ENCODE measurements around the gene RETNLB.

The RETNLB gene, protein sequence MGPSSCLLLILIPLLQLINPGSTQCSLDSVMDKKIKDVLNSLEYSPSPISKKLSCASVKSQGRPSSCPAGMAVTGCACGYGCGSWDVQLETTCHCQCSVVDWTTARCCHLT

DNA sequence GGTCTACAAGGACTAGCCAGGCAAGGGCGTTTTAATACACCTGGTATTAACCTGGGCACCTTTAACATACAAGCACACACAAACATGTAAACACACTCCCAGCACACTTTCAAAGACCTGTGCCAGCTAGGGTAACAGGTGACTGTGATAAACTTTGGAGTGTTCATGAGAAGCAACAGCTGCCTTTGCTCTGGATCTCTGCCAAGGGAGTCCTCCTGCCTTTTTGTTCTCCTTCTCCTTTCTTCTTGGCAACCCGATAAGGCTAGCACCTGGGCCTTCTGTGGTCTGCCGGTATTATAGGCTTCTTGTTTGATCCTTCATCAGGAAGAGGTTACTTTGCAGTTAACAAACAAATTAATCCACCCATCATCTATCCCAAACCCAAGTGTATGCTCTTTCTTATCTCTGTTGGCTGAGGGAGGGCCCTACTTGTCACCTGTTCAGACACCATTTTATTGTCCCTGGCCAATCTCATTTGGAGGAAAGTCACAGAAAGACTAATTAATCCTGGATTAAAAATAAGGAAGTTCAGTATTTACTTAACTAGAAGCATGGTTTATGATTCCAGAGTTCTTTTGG, at the start of gene RETNLB:
Gene RETNLB, minus strand, starts transcription at position 7 of the 579 bp plus-strand sequence. CDS start 225 bp downstream, outside the sequence.
- DNase-seq, result no peak

DNA sequence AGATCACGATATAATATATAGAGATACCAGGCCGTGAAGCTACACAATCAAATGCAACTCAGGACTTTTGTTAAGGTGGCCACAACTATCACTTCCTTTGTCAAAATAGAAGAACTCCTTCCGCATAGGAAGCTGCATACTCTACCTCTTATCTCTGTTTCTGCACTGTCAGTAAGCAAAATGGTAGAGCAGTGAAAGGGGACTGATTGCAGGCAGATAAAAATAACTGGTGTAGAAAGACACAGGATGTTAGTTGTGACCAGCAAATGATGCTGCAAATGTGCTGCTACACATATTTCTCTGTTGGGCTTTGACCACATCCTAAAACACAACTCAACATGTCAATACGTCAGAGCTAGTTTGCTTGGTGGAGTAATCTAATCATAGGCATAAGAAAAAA, 49.1 kb upstream of the RETNLB start:
- DNase-seq, result no peak

DNA sequence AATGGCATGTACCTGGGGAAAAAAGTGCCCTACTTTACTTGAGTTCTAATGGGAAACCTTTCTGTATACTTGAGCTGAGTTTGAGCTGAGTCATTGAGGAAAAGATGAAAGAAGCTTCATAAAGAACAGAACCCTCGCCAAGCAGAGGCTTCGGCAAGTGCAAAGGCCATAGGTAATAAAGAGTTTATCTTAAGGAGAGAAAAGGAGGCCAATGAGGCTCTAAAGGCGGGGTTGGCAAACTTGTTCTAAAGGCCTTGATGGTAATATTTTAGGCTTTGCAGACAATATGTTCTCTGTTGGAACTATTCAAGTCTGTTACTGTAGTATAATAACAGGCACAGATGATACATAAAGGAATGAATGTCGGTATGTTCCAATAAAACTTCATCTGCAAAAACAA, 47.8 kb upstream of the RETNLB start:
- DNase-seq, result no peak

DNA sequence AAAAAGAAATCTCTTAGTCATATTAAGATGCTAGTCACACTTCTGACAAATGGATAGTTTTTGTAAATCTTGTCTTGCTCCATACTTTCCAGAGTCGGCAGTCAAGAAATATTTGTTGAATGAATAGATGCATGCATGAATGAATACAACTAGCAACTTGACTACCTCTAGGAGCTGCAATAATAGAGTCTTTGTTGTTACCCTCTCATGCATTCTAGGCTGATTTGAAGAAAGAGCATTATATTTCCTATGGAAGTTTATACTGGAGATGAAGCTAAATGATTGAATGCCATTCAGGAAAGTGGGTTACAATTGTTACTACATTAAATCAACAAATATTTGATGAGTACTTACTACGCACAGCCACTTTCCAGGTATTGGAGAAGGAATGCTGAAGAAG, 47.2 kb upstream of the RETNLB start:
- DNase-seq, result no peak

DNA sequence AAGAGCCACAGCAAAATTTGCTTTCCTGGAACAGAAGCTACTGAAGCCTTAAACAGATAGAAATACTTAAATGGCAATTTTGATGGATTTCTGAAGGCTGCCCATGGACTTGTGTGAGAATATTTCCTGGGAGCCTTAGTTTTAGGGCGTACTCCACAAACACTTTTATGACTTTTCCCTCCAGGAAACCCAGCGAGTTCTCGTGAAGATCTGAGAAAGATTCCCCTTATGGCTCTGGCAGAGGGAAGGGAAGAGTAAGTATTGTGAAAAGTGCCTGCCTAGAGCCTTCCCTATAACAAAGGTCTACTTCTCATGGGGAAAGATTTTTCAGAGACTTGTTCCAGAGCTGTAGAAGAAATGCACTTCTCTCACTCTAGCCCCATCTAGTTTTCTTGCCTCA, 34.3 kb upstream of the RETNLB start:
- DNase-seq, result no peak

DNA sequence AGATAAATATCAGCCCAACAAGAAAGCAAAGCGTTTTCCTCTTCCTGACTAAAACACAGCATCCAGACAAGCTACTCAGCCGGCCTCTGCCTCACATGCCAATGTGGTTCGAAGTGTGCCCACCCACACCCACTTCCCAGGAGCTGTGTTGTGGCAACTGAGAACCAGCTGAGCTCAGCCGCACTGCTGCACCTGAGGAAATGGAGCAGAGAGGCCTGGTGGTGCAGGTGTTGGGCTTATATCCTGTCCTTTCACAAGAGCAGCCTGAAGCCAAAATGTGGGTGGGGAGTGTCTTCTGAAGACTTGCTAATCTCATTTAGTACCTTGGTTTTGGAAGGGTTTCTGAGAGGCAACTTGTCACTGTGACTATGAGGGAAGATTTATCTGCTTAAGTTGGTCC, 23.0 kb upstream of the RETNLB start:
- peak in 10 of 58 donors; percentile 0 to 37 (median 3) for DNase-seq

DNA sequence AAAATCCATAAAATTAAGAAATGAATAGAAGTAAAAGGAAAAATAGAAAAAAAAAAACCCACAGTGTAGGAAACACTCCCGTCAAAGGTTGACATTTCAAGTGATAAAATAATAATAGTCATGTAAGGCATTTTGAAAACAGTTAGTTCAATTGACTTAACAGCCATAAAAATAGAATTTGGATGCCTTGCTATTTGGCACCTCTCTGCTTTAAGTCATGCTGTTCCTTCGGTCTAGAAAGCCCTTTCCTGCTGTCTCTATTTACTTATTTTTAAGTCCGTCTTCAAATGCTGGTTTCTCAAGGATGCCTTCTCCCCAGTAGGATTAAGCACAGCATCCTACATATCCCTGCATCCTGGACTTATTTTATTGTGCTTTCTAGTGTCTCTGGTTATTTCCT, 22.3 kb upstream of the RETNLB start:
- no peak for DNase-seq

DNA sequence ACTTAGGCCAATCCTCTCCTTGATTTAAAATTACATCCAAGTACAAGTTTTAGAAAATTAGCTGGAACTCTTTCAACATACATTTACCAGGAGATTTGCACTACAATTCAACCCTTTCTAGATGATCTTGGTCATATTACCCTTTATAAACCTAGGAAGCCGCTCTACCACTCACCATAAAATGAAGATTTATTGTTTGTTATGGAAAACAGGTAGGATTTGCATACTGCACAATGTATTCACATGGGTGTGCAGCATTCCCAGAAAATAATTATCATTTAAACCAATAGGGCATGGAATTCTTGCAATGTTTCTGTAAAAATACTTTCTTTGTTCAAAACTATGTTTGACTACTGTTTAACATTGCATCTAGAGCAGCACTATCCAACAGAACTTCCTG, 18.4 kb upstream of the RETNLB start:
- no peak for DNase-seq

DNA sequence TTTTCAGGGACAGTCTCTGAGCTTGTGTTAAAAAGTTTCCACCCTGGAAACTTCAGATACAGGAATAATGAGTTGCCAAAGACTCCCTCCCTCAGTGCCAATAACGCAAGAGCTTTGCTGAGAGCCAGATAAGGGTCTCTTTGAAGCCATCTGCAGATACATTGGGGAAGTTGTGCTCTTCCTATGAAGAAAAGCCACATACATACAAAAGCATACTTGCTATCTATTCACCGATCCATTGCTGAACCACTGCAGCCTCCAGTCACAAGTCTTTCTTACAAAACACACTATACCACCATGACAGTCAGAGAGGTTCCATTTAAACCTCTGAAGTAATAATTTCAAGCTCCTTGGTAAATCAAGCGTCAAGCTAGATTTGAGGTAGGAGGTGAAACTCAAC, 10.0 kb upstream of the RETNLB start:
- no peak for DNase-seq

DNA sequence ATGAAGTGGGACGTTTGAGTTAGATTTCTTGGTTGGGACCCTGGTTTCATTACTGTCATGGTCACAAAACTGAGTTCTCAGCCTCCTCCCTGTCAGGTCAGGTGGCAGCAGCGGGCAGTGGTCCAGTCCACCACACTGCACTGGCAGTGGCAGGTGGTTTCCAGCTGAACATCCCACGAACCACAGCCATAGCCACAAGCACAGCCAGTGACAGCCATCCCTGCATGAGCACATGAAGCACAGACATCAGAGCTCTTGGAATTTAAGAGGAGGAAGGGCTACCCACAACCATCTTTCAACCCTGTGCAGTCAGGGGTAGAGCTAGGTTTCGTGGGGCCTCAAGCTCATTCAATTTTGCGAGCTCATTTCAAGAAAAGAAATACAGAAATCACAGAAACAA, 1.5 kb downstream of the RETNLB start:
- no peak for DNase-seq

DNA sequence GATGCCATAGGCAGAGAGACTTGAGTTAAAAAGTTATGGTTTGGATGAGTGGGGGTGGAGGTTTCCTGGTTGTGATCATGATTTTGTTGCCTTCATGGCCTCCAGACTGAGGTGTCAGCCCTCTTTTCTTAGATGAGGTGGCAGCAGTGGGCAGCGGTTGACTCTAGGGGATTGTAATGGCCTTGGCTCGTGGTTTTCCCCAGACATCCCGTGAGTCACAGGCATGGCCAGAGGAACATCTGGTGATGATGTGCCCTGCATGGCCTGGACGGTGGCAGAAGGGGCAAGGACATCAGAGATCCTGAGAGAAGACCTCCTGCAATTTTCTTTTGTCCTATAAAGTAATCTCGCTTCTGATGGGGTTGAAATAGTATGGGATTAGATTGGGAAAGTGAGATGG, 12.4 kb downstream of the RETNLB start:
- DNase-seq, result no peak

DNA sequence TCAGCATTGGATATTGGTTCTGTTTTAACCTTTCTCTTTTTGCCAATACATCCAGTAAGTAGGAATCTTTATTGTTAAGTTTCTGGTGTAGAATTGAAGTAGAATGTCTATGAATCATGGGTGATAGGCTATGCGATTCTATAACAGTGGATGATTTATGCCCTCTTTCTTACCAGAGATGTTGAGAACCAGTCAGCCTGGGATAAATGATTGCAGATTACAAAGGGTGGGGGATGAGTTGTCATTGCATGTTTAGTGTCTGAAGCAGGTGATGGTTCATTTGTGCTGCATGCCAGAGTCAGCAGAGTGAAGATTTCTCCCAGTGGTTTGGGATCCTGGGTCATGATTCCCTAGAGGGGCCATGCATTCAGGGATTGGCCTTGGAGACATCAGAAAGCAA, 14.3 kb downstream of the RETNLB start:
- no peak for DNase-seq

DNA sequence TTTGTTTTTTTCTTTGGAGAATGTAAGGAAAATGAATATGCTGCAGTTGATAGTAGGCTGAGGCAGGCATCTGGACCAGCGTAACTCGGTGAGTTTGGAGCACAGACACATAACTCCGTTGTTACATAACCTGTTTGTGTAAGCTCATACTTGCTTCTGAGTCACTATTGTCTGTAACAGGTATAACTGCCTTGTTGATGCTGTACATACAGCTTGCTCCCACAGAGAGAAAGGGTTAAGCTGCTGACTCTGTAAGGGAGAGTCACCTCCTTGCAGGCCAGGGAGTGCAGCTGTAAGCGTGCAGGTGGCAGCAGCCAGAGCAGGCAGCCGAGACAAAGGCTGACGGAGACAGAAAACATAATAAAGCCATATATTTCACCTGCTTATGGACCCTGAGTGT, 20.4 kb downstream of the RETNLB start:
- no peak for DNase-seq

DNA sequence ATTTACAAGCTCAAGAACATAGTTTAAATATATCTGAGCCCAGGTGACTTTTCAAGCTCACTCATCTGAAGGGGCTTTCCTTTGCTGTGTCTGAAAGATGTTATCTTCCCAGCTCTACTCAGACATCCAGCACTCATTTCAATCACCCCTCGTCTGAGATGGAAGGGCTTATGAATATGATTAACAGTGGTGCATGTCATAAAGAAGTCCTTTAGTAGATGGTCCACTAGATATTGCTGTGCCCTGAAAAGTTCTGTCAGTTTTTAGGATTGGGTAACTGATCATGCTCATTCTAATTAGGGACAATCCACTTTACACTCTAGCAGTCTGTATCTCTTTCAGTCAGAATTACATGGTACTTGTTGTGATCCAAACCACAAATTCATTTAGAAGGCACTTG, 28.3 kb downstream of the RETNLB start:
- no peak for DNase-seq

DNA sequence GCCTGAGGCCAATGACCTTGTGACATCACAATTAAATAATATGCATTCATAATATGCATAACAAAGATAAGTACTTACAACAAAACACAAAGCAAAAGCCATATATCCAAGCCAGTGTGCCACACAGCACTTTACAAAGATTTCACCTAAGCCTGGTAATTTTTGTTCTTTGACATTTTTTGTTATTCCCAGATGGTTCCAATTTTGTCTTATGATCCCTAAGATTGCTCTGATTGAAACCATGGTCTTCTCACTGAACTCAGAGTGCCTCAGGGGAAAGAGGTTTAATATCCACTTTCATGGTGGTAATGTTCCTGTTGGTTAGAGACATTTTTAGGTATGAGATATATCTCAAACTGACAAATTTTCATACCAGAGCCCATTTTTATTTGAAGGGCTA, 29.1 kb downstream of the RETNLB start:
- DNase-seq, result no peak

DNA sequence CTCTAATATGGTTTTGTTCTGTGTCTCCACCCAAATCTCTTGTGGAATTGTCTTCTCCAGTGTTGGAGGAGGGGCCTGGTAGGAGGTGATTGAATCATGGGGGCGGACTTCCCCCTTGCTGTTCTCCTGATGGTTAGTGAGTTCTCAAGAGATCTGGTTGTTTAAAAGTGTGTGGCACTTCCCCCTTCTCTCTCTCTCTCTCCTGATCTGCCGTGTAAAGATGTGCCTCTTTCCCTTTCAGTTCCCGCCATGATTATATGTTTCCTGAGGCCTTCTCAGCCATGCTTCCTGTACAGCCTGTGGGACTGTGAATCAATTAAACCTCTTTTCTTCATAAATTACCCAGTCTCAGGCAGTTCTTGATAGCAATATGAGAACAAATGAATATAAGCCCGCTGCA, 33.1 kb downstream of the RETNLB start:
- no peak for DNase-seq

DNA sequence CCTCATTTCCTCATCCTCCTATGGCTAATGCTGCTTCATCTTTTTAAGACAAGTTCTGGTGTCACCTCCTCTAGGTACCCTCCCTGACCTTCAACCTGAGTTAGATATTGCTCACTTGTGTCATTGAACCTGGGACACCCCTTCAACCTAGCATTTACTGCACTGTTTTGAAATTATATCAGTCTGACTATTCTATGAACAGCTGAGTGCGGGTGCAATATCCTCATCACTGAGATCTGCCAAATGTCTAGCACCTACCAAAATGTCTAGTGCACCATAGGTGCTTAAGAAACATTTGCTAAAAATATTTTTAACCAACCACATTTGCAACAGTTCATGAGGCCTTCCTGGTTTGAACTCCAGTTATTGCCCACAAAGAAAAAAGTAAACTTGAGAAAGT, 34.5 kb downstream of the RETNLB start:
- no peak for DNase-seq

DNA sequence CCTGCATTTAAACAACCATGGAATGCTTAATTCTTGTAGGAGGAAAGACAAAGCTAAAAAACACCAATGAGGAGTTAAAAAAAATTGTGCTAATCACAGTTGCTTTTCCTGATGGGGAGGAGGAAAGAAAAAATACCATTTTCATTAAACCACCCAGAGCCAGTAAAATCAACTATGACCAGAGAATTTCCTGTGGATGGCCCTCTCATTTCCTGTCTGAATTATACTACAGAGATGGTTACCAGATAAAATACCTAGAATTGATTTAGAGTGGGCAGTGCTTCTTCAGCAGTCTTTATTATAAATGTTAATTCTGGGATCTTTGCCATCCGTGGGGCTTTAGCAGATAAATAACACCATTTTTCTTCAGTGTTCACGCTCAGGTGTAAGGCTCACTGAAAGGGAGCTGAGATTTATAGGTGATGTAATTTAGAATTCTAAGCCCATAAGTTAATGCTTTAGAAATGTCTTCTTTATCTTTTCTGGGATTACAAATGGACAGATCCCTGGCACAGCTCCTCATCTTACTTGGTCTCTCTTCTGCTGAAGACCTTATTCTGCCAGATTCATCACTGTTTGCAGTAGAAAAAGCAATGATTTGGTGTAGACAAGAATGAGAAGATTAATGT, 37.9 kb downstream of the RETNLB start:
- DNase-seq, result no peak

DNA sequence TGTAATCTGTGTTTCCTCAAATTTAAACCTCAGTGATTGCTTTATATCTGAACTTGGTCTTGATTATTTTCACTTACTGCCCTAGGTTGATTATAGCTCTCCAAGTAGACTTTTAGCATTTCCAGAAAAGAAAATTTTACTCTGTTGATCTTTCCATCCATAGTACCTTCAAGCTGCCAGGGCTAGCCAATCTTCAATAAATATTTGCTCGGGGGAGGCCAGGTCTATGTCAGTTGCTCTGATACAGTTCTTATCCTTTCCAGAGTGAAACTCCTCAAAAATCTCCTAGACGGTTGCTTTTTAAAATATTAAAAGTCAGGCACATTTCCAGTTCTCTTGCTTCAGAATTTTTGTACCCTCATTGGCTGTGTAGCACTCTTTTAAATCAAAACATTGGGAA, 38.8 kb downstream of the RETNLB start:
- DNase-seq, result no peak

DNA sequence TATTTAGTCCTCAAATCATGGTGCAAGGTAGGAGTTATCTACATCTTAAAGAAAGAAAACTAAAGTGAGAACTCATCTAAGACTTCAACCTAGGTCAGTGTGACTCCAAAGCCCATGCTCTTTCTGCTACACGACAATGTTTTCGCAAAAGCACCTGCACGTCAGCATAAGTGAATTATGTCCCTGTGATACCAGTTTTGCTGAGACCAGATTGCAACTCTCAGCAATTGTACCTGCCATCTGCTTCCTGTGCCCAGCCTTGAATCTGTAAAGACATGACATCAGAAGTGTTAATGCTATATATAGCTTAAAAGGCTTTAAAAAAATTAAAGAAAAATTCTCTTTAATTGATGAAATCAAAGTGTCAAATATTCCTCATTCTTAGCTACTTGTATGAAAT, 43.4 kb downstream of the RETNLB start:
- DNase-seq, result peak in 2 of 58 donors; percentile 2

DNA sequence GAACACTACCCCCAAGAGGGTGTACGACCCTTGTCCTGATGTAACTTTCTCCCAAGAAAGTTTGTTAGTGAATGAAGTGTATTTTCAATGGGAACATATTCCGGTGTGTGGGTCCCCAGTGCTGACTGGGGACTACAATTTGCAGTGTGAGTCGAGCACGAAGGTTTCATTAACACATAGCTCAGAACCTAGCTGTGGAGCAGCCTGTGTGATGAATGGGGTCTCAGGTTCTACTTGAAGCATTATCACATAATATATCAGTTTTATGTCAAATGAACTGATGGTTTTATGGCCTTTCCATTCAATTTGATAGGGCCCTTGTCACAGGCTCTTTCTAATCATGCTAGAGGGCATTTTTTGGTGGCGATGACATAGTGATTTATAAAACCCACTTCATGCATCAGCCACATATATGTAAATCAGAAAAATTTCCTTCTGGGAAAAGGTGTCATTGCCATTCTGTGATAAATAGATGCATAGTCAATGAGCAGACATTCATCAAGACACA, 44.1 kb downstream of the RETNLB start:
- DNase-seq, result no peak
